Stomach (tissue), 4 donors: ENCODE measurements around the gene LTBP4.

Experiments used
- CTCF ChIP-seq, 7 experiments: fragments of 450-650 bp in 4 of 7; fragments of 200-600 bp in 3 of 7; sonication (generic) in 3 of 7; IDR thresholded peaks; one replicate each; pipeline ENCODE4 v1.5.1; 2016 to 2019; ENCODE audit warnings: antibody characterized with exemption in 7 of 7, control low read depth in 2 of 7, mild to moderate bottlenecking in 1 of 7
- POLR2A ChIP-seq, 4 donors: fragments of 450-650 bp; IDR thresholded peaks; one replicate each; pipeline ENCODE4 v1.6.1; 2016; ENCODE audit warnings: antibody characterized with exemption in 4 of 4, control low read depth in 2 of 4, mild to moderate bottlenecking in 1 of 4, moderate library complexity in 1 of 4
- POLR2AphosphoS5 ChIP-seq, 3 donors: sonication (generic); formaldehyde crosslinking; IDR thresholded peaks; one replicate each; pipeline ENCODE4 v1.6.1; 2016; ENCODE audit warnings: antibody characterized with exemption in 3 of 3

GRCh38 chr19:40671404-40671803 lies 70.2 kb downstream of the LTBP4 start:
- TF ChIP-seq CTCF (IDR thresholded peaks at IDR 0.05) (no peak), POLR2AphosphoS5 (IDR thresholded peaks at IDR 0.05) (no peak), POLR2A (IDR thresholded peaks at IDR 0.05) (no peak)
